IPS-18a (cell line): Measurements from ENCODE around the gene SPATA6L.

Experiments
- H3K27ac ChIP-seq: one replicate; pipeline ENCODE4 v1.5.1; 2013; ENCODE audit warnings: low read length
- H3K27me3 ChIP-seq: one replicate; pipeline ENCODE4 v1.6.1; 2013; ENCODE audit warnings: mild to moderate bottlenecking, low read length; ENCODE audit not compliant: control insufficient read depth, insufficient read depth
- H3K36me3 ChIP-seq: one replicate; pipeline ENCODE4 v1.6.1; 2013; ENCODE audit warnings: low read depth, low read length; ENCODE audit not compliant: control insufficient read depth
- H3K4me1 ChIP-seq: one replicate; pipeline ENCODE4 v1.6.1; 2013; ENCODE audit warnings: low read depth, low read length; ENCODE audit not compliant: control insufficient read depth
- H3K4me3 ChIP-seq: one replicate; pipeline ENCODE4 v1.5.1; 2013; ENCODE audit warnings: low read length
- H3K9ac ChIP-seq: one replicate; pipeline ENCODE4 v1.6.1; 2013; ENCODE audit warnings: mild to moderate bottlenecking, low read length, moderate library complexity
- H3K9me3 ChIP-seq: one replicate; pipeline ENCODE4 v1.6.1; 2013; ENCODE audit warnings: low read depth, low read length; ENCODE audit not compliant: control insufficient read depth

SPATA6L gene

DNA sequence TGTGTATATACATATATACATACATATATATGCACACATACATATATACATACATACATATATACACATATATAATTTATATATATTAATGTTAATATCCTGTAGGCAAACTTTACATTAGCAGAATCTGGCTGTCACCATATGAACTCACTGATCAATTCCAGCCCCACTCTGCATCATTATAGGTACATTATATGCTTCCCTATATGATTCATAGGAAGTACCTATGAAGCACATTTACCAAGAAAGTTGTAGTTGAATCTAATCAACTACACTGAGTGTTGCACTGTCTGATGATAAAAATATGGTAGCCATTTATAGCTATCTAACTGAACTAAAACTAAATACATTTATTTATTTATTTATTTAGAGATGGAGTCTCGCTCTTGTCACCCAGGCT, 5.5 kb upstream of the SPATA6L start:
- Histone ChIP-seq H3K9me3 (no peaks in the 10 kb centered on the region), H3K4me3 (no peak overlapping the region), H3K36me3 (no peaks in the 10 kb centered on the region), H3K9ac (no peak overlapping the region), H3K27ac (no peak overlapping the region), H3K4me1 (peaks cover 7% of the 10 kb centered on the region), H3K27me3 (peaks cover 7% of the 10 kb centered on the region)

DNA sequence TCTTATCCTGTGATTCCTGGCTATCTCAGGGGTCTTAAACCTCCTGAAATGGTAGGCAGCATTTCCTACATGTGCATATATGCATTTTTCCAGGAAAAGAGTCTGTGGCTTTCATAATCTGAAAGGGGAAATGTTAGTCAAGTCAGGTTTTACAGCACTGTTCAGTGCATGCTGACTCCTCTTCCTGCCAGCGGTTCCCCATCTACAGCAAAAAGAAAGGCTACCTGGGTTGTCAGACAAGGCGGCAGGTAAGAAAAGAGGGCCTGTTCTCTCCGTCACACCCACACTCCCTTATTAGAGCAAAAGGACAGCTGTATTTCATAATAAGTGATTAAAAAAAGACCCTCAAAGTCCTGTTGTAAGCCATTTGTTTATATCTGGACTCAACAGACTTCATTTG, 4.3 kb upstream of the SPATA6L start:
- H3K27me3 ChIP-seq = peaks cover 13% of the 10 kb centered on the region
- H3K9me3 ChIP-seq = no peaks in the 10 kb centered on the region
- peaks cover 13% of the 10 kb centered on the region for H3K4me1 ChIP-seq
- no peak overlapping the region for H3K27ac ChIP-seq
- H3K4me3 ChIP-seq = no peak overlapping the region
- H3K36me3 ChIP-seq = no peaks in the 10 kb centered on the region
- no peak overlapping the region for H3K9ac ChIP-seq

DNA sequence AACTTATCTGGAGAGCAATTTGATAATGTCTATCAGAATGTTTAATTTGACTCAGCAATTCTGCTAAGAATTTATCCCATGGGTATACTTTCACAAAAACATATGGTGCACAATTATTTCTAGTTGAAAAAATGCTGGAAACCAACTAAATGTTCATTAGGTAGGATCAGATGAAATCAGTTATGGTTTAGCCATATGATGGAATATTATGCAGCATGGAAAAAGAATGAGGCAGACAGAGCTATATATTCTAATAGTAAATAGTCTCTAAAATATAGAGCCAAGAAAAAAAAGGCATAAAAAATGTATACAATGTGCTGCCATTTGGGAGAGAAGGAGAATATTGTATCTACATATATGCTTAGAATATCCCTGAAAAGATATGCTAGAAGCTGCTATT, 3.6 kb upstream of the SPATA6L start:
- no peak overlapping the region for H3K27ac ChIP-seq

DNA sequence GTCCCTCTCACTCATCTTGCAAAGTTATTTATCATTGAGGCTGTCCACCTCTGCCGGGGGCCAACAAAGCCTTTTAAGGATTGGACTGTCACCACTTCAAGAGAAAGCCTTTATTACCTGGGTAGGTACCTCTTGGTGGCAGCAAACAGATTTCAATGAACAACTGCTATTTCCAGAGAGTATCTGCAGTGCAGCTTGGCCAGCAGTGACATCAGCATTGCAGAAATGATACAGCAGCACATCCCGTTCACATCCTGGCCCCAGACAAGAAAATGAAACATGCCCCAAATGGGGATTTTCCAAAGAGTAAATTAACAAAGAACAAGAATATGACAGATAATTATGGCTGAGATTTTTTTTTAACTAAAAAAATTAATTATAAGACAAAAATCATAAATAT, 2.3 kb upstream of the SPATA6L start:
- Histone ChIP-seq H3K9ac (no peak overlapping the region), H3K36me3 (no peaks in the 10 kb centered on the region), H3K4me1 (peaks cover 28% of the 10 kb centered on the region), H3K27ac (no peak overlapping the region), H3K27me3 (peaks cover 13% of the 10 kb centered on the region), H3K9me3 (no peaks in the 10 kb centered on the region), H3K4me3 (no peak overlapping the region)

More for the DNA sequence above, 3.6 kb upstream of the SPATA6L start:
- Histone ChIP-seq H3K9ac (no peak overlapping the region), H3K9me3 (no peaks in the 10 kb centered on the region), H3K36me3 (no peaks in the 10 kb centered on the region), H3K4me1 (peaks cover 20% of the 10 kb centered on the region), H3K4me3 (no peak overlapping the region), H3K27me3 (peaks cover 13% of the 10 kb centered on the region)

DNA sequence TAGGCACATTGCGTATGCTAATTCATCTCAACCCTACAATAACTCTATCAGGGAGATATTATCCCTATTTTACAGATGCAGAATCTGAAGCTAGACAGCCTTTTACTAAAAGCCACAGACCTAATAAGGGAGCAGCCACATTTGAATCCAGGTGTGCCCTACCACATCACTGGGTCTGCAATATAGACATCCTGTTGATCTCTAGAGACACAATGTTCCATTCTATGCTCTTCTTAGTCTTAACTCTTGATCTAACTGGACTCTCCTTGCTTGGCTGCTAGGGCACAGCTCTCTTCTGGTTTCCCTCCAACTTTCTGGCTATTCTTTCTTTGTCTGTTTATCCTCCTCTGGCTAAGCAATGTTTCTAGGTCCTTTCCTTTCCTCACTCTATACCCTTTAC, 1.4 kb upstream of the SPATA6L start:
- Histone ChIP-seq H3K4me3 (no peak overlapping the region), H3K9me3 (no peaks in the 10 kb centered on the region), H3K27me3 (peaks cover 13% of the 10 kb centered on the region), H3K4me1 (peaks cover 36% of the 10 kb centered on the region), H3K36me3 (no peaks in the 10 kb centered on the region), H3K9ac (no peak overlapping the region), H3K27ac (no peak overlapping the region)

DNA sequence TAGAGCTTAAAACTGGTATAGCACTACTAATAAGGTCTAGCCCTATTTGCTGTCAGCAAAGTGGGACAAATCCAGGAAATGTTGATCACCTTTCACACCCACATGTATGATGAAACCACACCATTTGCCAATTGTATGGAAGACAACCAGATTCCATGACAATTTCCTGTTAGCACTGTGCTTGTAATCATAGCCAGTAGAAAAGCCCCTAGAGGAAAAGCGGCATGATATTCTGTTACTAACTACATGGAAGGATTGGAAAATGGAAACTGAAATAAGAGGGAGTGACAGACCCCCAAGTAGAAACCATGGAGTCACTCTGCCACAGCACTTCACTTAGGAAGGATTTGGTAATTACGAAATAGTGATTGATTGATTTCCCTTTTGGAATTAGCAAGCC, 923 bp downstream of the SPATA6L start:
- peak overlapping the region; percentile 66 for H3K4me3 ChIP-seq
- no peaks in the 10 kb centered on the region for H3K9me3 ChIP-seq
- no peak overlapping the region for H3K9ac ChIP-seq
- no peak overlapping the region for H3K27ac ChIP-seq
- peaks cover 34% of the 10 kb centered on the region for H3K4me1 ChIP-seq
- peaks cover 13% of the 10 kb centered on the region for H3K27me3 ChIP-seq
- H3K36me3 ChIP-seq = no peaks in the 10 kb centered on the region

DNA sequence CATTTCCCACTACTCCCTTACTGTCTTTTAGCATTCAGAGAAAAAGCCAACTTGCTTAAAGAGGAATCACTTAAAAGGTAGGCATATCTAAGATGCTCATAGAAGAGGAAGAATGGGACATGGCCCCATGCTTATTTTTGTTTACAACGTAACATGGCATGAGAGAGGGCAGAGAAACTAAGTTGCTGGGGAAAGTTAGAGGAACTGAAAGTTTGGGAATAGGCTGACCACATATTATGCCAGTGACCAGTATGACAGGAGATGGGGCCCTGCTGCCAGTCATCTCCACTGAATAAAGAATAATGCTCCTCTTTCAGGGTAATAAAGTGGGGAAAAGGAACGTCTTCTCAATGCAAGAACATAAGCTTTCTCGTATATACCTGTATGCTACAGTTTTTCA, 2.3 kb downstream of the SPATA6L start:
- H3K27me3 ChIP-seq = peaks cover 13% of the 10 kb centered on the region
- H3K4me1 ChIP-seq = peaks cover 34% of the 10 kb centered on the region
- H3K27ac ChIP-seq = no peak overlapping the region
- H3K9me3 ChIP-seq = no peaks in the 10 kb centered on the region
- H3K36me3 ChIP-seq = no peaks in the 10 kb centered on the region
- no peak overlapping the region for H3K9ac ChIP-seq
- peak overlapping the region; percentile 65 for H3K4me3 ChIP-seq

DNA sequence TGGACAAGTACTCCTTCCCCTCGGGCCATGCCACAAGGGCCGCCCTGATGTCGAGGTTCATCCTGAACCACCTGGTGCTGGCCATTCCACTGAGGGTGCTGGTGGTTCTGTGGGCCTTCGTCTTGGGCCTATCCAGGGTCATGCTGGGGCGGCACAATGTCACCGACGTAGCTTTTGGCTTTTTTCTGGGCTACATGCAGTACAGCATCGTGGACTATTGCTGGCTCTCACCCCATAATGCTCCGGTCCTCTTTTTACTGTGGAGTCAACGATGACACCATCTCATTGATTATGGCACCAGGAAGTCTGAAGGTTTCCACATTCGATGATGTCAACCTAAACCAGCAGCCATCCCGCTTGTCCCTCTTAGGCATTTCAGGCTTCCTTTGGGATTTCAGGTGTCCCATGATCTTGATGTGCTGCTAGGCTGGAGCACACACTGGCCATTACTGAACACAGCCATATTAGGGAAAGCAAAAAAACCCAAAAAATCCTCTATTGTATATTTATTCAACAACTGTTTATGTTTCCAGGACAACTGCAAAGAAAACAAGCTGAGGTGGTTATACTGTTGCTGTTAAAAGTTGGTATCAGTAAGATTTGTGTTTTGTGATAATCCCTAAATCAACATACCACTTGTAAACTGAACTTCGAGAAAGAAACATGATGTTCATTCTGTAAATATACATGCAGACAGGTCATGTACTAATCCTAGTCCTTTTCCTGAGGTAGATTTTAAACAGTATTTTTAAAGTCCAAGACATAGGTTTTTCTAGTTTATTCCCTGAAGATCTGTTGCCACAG, 3.1 kb downstream of the SPATA6L start:
- Histone ChIP-seq H3K27ac (no peak overlapping the region), H3K27me3 (peaks cover 13% of the 10 kb centered on the region)

DNA sequence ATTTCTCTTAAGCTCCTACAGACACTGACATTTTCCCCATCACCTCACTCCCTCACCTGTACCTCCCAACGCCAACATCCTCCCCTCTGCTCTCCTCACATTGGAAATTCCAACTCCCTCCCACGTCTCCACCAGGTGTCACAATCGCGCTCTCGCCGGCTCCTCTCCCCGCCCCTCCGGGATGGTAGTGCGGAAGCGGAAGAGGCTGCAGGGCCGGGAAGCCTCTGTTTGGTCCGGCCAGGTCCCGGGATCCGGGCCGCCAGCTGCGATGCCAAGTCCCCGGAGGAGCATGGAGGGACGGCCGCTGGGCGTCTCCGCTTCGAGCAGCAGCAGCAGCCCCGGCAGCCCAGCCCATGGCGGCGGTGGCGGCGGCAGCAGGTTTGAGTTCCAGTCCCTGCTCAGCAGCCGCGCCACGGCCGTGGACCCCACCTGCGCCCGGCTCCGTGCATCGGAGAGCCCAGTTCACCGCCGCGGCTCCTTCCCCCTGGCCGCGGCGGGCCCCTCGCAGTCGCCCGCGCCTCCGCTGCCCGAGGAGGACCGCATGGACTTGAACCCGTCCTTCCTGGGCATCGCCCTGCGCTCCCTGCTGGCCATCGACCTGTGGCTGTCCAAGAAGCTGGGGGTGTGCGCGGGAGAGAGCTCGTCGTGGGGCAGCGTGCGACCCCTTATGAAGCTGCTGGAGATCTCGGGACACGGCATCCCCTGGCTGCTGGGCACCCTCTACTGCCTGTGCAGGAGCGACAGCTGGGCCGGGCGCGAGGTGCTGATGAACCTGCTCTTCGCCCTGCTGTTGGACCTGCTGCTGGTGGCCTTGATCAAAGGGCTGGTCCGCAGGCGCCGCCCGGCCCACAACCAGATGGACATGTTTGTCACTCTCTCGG, 3.9 kb downstream of the SPATA6L start, which contains the start of gene PLPP6:
Gene PLPP6 (plus strand): TSS at position 187 of the 881 bp plus-strand sequence. CDS start 82 bp downstream, at position 269.
- Histone ChIP-seq H3K27me3 (peaks cover 13% of the 10 kb centered on the region), H3K9ac (peak within 1 kb of the TSS; percentile 79), H3K27ac (no peak within 1 kb of the TSS), H3K9me3 (no peaks in the 10 kb centered on the region), H3K4me1 (peaks cover 34% of the 10 kb centered on the region), H3K4me3 (peak within 1 kb of the TSS; percentile 65), H3K36me3 (no peaks in the 10 kb centered on the region)

More for the DNA sequence above, 3.1 kb downstream of the SPATA6L start:
- Histone ChIP-seq H3K9me3 (no peaks in the 10 kb centered on the region), H3K36me3 (no peaks in the 10 kb centered on the region), H3K4me1 (peaks cover 34% of the 10 kb centered on the region), H3K4me3 (peak overlapping the region; percentile 65), H3K9ac (peak overlapping the region; percentile 79)

DNA sequence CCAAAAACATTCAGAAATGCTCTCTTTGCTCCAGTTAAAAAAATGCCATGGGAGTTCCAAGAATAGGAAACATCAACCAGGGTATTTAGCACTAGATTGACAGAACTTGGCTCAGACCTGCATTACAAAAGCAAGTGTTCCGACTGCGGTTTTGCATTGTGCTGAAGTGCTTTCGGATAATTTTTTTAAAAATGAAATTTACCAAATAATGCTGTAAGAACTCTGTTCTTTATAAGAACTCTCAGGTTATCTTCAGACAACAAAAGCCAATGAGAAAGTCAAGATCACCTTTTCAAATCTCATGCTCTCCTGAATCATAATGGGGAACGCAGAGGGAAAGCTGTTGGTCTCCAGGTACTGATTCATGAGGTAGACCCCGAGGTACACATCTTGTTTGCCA, 4.7 kb downstream of the SPATA6L start:
- H3K27me3 ChIP-seq = peaks cover 5% of the 10 kb centered on the region
- no peaks in the 10 kb centered on the region for H3K9me3 ChIP-seq
- peak overlapping the region; percentile 65 for H3K4me3 ChIP-seq
- peaks cover 34% of the 10 kb centered on the region for H3K4me1 ChIP-seq
- no peaks in the 10 kb centered on the region for H3K36me3 ChIP-seq
- H3K27ac ChIP-seq = no peak overlapping the region
- peak overlapping the region; percentile 2 for H3K9ac ChIP-seq

DNA sequence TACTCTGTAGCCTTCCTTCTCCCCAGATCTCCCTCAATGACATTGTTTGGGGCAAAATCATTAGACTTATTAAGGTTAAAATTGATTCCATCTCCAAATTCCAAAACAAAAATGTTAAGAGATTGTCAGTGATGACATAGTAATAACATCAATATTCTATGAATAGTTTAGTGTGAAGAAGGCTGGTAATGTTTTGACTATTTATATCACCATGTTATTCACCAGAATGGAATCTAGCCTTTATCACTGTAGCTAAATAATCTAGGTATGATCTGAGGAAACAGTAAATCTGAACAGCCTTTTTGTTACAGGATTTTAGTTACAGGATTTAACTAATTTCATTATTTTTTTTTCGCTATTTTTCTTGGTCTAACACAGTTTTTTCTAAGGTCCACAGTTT, 5.1 kb downstream of the SPATA6L start:
- no peaks in the 10 kb centered on the region for H3K9me3 ChIP-seq
- peaks cover 3% of the 10 kb centered on the region for H3K27me3 ChIP-seq
- no peaks in the 10 kb centered on the region for H3K36me3 ChIP-seq
- H3K4me3 ChIP-seq = peak overlapping the region; percentile 65
- no peak overlapping the region for H3K9ac ChIP-seq
- peaks cover 34% of the 10 kb centered on the region for H3K4me1 ChIP-seq
- H3K27ac ChIP-seq = no peak overlapping the region
